HL-60 (cell line): ENCODE data around the gene BTBD9.

Experiments used
- DNase-seq, 2 experiments: peaks; one replicate each; pipeline ENCODE4 v3.0.0-alpha.2; 2010 to 2020; ENCODE audit warnings: low read depth in 1 of 2, low spot score in 1 of 2
- H3K27ac ChIP-seq: fragments of 250-450 bp; sonication (Bioruptor Pico); replicated peaks from 2 replicates; pipeline ENCODE4 v1.5.1; 2020; ENCODE audit warnings: mild to moderate bottlenecking, moderate library complexity
- H3K27me3 ChIP-seq: fragments of 250-450 bp; sonication (Bioruptor Pico); 2 replicates; pipeline ENCODE4 v1.5.1; 2021; ENCODE audit warnings: mild to moderate bottlenecking, moderate library complexity; ENCODE audit not compliant: insufficient read depth, poor library complexity, severe bottlenecking
- H3K4me3 ChIP-seq: replicated peaks from 2 replicates; pipeline ENCODE4 v1.5.1; 2011; ENCODE audit warnings: mild to moderate bottlenecking, control low read depth, low read length; ENCODE audit not compliant: insufficient read depth
- CTCF ChIP-seq: IDR thresholded peaks from one replicate; pipeline ENCODE4 v1.5.1; 2011; ENCODE audit warnings: low read length, control low read depth, inconsistent platforms; ENCODE audit not compliant: insufficient read depth
- GABPA ChIP-seq: IDR thresholded peaks from 2 replicates; pipeline ENCODE4 v1.6.1; 2012; ENCODE audit warnings: low read depth
- POLR2AphosphoS5 ChIP-seq: IDR thresholded peaks from 2 replicates; pipeline ENCODE4 v1.6.1; 2012; ENCODE audit warnings: low read depth
- REST ChIP-seq: IDR thresholded peaks from 2 replicates; pipeline ENCODE4 v1.6.1; 2012; ENCODE audit warnings: low read depth; ENCODE audit not compliant: insufficient replicate concordance
- SPI1 ChIP-seq: IDR thresholded peaks from 2 replicates; pipeline ENCODE4 v1.6.1; 2012; ENCODE audit warnings: low read depth, mild to moderate bottlenecking, borderline replicate concordance

The BTBD9 gene

GRCh38 chr6:38533064-38533463 is 106.7 kb downstream of the BTBD9 start:
- Histone ChIP-seq H3K4me3 (no peak overlapping the region), H3K27ac (no peak overlapping the region), H3K27me3 (no peaks in the 10 kb centered on the region)
- TF ChIP-seq REST (no peak), GABPA (no peak), SPI1 (no peak), CTCF (no peak), POLR2AphosphoS5 (no peak)
- no peak for DNase-seq

- Histone ChIP-seq H3K27me3 (no peaks in the 10 kb centered on the region), H3K27ac (no peak overlapping the region), H3K4me3 (no peak overlapping the region)
- TF ChIP-seq CTCF, result no peak
- no peak for TF ChIP-seq SPI1
- no peak for TF ChIP-seq REST
- TF ChIP-seq GABPA, result no peak
- no peak for TF ChIP-seq POLR2AphosphoS5
- no peak for DNase-seq
Measured at GRCh38 chr6:38531134-38531533, 108.6 kb downstream of the BTBD9 start.

- Histone ChIP-seq H3K27me3 (no peaks in the 10 kb centered on the region), H3K27ac (no peak overlapping the region), H3K4me3 (no peak overlapping the region)
- no peak for DNase-seq
- no peak for TF ChIP-seq GABPA
- TF ChIP-seq SPI1, result no peak
- no peak for TF ChIP-seq REST
- TF ChIP-seq CTCF, result no peak
- no peak for TF ChIP-seq POLR2AphosphoS5
Measured at GRCh38 chr6:38528196-38528965, 111.3 kb downstream of the BTBD9 start.
